HTR-8/SVneo (cell line): ENCODE measurements around the gene DDAH2.
"Not testable (repeated sequence)": the region's sequence is repeated elsewhere in the genome, so short reads cannot be mapped to it uniquely, and the experiment has no call there.

Source experiments
- DNase-seq: peaks from one replicate; pipeline ENCODE4 v3.0.0; 2011; ENCODE audit warnings: low spot score, mixed read lengths; ENCODE audit not compliant: insufficient read length
- FAIRE-seq: peaks from 2 replicates; lab custom pipeline; 2011; peaks lifted over from hg19 to GRCh38; lab: Jason Lieb, UNC

The DDAH2 gene

DNA sequence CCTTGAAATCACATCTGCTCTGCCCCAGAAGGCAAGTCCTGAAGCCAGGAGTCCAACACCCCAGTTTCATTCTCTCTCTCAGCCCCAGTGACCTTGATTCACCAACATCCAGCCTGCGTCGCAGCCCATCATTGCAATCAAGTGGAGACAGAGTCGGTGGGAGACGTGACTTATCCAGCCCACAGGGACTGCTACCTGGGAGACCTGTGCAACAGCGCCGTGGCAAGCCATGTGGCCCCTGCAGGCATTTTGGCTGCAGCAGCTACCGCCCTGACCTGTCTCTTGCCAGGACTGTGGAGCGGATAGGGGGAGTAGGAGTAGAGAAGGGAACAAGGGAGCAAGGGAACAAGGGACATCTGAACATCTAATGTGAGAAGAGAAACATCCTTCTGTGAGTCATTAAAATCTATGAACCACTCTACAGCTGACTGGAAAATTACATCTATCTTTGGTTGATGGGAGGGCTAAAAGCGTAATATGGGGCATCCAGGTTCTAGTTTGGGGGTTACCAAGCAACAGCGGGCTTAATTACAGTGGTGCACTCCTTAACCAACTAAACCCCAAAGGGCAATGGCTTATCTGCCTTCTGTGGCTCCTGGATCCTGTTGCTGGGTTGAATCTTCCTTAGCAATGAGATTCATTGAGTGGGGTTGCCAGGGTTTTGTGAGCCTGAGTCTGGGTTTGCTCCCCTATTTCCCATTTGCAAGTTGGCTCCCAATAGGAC lies 11.4 kb downstream of the DDAH2 start:
- FAIRE-seq (peak; percentile 4), DNase-seq (no peak)

DNA sequence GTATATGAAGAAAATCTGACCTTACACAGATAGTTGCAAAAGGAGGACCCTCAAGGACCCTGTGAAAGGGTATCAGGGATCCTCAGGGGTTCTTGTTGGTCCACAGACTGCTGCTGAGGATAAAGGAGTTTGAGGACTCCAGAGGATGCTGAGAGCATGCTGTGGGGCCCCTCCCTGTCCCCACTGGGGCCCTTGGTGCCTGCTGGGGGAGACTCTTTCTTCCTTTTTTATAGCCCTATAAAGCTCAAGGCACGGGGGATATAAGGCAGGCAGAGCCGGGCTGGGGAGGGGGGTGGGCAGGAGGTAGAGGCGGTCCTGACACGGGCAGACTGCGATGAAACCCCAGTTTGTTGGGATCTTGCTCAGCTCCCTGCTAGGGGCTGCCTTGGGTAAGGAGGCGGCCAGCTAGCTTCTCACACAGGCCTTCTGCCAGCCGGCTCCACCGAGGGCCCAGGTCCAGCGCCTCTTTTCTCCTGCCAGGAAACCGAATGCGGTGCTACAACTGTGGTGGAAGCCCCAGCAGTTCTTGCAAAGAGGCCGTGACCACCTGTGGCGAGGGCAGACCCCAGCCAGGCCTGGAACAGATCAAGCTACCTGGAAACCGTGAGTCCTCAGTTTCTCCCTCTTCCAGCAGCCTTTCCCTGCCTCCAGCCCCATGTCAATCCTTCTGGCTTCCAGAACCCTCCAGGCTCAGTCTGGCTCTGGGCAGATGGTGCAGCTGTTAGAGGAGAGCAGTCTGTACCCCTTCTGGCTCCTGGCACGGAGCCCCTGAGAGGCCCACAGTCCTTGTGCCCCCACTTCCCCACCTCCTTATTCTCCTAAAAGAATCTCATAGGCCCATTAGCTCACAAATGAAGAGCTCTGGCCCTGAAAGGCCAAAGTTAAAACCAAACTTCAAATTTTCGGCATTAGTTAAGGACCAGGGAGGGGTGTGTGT lies 13.8 kb downstream of the DDAH2 start, which contains the start of gene LY6G6D:
Gene LY6G6D, plus strand, starts transcription at position 327 of the 937 bp plus-strand sequence. Its CDS starts 8 bp downstream, at position 335.
- DNase-seq (no peak), FAIRE-seq (no peak)

DNA sequence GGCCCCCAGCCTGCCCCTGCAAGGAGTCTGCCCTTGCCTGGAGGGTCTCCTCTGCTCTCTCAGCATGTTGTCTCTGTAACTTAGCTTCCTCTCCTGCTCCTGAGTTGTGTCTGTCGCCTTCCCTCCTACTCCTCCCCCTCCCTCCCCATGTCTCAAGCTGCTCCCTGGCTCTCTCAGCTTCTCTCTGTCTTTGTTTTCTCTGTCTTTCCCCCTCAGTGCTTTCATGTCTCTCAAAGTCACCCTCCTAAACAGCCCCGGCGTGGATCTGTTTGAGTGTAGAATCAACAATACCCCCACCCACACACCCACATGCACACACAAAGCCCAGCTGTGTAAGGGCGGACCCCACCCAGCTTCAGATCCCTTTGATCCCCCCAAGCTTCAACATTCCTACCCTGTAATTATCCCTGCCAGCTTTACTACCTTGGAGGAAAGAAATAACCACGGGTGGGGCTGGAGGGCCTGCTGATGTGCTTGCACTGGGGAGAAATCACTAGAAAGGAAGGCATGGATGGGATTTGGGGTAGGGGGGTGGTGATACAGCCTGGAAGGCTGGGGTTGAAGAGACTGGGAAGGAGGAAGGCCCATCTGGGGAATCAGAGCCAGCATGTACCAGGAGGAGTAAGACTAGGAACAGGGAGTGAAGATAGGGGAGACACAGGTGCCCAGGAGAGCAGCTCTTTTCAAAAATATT lies 15.0 kb downstream of the DDAH2 start:
- no peak for DNase-seq
- FAIRE-seq = no peak

DNA sequence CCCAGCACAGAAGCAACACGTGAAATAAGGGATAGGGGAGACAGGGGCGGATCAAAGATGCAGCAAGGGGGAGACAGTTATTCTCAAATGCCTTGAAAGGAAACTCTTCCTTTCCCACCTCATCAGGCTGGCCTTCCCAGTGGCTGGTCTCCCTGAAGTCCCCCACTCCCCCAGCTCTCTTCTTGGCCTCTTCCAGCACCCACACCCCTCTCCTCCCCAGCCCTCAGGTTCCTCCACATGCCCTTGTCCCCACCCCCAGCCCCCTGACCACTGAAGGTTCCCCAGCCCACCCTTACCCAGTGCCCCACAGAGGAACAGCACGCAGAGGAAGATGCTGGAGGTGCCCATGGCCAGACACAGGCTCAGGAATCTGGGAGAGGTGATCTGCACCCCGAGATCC lies 15.6 kb downstream of the DDAH2 start:
- no peak for DNase-seq
- no peak for FAIRE-seq

DNA sequence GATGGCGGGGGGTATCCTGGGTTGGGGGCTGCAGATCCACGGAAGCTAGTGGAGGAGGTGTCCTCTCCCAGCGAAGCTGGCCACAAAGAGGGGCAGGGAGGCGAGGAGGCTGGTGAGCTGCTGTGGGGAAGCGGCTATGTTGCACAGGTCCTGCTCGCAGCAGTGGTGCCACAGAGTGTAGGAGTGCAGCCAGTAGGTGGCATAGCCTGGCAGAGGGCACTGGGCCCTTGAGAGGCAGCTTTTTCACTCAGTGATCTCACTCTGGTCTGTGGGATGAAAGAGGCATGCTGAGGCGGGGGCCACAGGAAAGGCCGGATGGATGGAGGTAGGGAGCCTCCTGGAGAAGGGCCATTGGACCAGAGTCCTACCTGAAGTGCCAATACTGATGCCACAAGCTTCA lies 16.8 kb downstream of the DDAH2 start:
- FAIRE-seq = peak; percentile 54
- no peak for DNase-seq

DNA sequence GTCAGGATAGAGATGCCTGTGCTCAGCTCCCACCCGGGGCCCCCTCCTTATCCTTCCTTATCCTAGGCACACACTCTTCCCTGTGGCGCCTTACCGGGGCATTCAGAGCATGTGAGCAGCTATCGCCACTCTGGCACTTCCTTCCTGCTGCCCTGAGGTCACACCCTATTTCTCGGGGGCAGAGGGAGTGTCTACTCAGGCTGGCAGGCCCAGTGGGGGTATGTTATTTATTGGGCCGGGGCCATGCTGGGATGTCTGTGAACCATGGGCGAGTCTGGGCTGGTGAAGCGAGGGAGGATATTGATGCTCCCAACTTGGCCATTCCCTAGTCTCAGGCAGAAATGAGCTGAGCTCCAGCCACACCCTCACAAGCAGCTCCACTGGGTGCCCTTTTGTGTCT lies 17.9 kb downstream of the DDAH2 start:
- FAIRE-seq (no peak), DNase-seq (no peak)

DNA sequence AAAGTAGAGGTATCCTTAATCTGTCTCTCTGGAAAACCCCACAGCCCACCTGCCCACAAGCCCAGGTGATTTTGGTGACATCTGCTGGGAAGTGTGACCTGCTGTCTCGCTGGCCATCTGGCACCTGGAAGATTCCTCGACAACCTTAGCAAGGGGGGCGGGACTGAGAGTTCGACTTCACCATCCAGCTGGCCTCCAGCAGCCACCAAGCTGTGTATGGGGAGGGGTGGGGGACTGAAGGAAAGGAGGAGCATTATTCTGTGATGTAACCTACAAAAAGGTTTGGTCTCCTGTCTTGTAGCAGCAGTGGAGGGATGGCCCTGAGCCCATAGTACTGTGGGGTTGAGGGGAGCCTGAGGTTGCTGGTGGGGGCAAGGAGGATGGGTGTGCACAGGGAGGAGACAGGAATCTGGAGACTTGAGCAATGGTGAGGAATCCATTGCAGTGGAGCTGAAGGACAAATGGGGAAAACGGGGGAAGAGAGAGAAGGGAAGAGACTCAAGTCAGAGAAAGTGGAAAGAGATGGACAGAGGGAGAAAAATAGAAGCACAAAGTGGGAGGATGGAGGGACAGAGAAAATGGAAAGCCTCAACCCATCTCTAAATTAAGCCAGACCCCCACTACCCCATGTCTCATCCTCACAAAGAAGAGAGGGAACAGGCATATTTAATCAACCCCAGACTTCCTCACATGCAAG lies 18.4 kb downstream of the DDAH2 start:
- FAIRE-seq = no peak
- DNase-seq = no peak

DNA sequence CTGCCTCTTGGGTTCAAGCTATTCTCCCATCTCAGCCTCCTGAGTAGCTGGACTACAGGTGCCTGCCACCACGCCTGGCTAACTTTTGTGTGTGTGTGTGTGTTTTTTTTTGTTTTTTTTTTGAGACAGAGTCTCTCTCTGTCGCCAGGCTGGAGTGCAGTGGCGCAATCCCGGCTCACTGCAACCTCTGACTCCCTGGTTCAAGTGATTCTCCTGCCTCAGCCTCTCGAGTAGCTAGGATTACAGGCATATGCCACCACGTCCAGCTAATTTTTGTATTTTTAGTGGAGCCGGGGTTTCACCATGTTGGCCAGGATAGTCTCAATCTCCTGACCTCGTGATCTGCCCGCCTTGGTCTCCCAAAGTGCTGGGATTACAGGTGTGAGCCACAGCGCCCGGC lies 19.9 kb downstream of the DDAH2 start:
- FAIRE-seq, DNase-seq: not testable (repeated sequence)

DNA sequence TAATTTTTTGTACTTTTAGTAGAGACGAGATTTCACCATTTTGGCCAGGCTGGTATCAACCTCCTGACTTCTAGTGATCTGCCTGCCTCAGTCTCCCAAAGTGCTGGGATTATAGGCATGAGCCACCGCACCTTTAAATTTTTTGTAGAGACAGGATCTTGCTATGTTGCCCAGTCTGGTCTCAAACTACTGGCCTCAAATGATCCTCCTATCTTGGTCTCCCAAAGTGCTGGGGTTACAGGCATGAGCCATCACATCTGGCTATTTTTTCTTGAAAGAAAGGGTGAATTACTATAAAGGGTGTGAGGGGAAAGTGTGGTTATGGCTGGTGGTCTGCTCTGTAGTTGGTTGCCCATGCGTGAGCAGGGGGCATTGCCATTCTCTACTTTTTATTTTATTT lies 20.9 kb downstream of the DDAH2 start:
- FAIRE-seq = no peak
- DNase-seq = no peak

DNA sequence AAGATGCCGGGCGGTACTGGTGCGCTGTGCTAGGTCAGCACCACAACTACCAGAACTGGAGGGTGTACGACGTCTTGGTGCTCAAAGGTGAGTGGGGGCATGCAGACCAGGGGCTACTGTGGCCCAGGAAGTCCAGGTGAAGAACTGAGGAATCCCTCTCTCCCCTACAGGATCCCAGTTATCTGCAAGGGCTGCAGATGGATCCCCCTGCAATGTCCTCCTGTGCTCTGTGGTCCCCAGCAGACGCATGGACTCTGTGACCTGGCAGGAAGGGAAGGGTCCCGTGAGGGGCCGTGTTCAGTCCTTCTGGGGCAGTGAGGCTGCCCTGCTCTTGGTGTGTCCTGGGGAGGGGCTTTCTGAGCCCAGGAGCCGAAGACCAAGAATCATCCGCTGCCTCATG lies 21.4 kb downstream of the DDAH2 start:
- no peak for FAIRE-seq
- DNase-seq = no peak

DNA sequence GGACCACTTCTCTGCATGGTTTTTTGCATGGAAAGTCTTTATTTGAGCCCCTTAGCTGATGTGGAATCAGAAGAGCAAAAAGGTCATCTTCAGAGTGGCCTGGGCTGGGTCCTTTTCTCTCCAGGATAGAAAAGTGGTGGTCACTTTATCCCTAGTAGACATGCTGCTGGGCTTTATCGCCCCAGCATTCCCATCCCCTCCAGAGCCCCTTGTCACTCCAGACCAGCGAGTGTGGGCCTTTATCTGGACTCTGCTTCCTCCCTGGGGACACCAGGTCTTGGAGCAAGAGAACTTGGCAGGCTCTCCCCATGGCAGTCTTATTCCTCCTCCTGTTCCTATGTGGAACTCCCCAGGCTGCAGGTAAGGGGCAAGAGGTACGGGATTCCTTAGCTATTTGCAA lies 22.5 kb downstream of the DDAH2 start, which contains the start of gene LY6G6F:
Gene LY6G6F, plus strand, starts transcription at position 268 of the 400 bp plus-strand sequence. Its CDS starts 41 bp downstream, at position 309.
- no peak for DNase-seq
- FAIRE-seq = no peak

DNA sequence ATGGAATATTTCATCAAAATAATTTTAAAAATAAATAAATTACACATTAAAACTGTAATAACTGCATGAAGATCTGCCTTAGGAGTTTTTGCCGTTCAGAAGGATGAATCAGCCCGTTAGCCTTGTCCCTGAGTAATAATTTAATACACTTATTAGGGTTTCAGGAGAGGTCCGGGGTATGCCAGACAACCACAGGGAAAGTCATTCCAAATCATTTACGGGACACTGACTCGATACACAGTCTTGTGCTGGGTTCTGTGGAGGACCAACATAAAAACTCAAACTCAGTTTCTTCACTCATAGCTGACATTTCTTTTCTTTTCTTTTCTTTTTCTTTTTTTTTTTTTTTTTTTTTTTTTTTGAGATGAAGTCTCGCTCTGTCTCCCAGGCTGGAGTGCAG lies 23.2 kb downstream of the DDAH2 start:
- no peak for DNase-seq
- FAIRE-seq = no peak

DNA sequence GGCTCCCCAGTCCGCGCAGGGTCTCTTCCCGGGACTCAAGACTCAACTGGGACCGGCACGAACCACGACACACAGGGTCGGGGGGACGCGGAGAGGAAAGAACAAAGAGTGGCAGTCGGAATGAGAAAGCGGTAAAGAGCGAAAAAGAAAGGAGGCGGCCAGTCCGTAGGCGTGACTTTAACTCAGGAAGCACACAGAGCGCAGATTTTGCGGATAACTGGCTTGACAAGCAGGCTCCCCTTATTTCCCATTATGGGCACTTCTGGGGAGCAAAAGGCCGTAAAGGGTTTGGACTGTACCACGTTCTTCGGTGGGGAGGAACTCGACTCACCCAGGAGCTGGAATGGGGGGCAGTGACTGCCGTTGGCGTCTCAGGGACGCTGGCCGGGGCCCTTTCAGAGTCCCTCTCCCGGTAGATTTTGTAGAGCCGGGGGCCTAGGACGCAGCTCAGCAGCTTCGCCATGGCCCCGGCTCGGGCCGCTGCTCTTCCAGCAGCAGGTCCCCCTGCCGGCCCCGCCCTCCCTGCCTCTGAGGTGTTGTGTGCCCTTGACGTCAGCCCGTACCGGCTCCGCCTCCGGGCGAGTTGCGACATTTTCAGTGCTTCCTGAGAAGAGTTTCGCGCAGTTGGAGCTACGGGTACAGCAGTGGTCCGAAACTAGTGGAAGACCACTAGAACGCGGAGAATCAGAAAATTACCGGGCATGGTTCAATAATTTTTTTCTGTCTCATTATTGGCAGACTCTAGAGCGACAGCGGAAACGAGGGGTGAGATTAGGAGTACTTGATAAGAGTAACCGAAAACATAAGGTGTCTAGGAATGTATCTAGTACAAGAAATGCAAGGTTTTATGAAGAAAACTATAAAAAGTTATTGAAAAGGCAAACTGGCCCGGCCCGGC lies 26.0 kb downstream of the DDAH2 start, which contains the start of gene ABHD16A:
Gene ABHD16A, minus strand, starts transcription at position 506 of the 898 bp plus-strand sequence. Its CDS starts 43 bp downstream, at position 463.
- FAIRE-seq (peak; percentile 98), DNase-seq (peak; percentile 99)

DNA sequence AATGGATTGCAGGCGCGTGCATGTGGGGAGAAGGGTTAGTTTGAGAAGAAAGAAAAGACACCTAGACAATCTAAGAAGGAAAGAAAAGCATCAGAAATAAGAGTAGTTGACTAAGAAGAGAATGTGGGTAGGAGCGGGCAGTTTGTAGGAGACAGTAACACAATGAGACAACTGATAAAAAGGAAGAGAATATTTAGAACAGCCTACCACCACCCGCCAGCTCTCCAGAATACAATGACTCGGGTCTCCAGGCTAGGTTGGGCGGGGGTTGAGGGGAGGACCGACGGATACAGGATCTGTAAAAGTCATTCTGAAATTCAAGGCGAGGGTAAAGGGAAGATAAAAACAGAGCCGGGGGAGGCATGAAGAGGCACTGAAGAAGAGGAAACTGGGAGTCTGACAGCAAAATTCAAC lies 26.7 kb downstream of the DDAH2 start:
- FAIRE-seq (no peak), DNase-seq (no peak)

DNA sequence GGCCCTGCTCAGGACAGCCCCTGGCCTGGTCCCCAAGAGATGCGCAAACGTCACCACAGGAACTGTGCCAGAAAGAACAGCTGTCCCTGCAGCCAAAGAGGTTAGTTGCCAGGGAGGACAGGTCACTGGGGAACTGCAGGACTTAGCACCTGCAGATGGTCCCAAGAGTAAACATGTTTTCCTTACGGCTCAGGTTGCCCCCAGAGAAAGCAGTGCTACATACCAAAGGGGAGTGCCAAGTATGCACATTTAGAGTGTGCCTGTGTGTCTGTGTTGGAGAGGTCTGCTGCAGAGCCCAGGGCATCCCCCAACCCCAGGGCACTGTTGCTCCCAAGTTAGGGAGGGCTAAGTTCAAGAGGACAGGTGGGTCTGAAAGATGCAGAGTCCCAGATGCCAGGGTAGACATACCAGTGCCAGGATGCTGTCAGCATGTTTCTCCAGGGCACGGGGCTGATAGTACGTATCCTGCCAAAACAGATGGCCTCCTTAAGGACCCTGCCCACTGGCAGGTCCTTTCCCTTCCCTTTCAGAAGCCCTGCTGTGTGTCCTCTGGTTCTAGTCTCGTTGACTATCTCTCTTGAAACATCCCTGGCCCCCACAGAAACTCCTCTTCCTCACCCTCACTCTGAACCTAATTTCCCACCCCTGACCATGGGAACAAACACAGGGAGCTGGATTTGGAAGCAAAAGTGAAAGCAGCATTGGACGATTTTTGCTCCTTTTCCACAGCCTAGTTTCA lies 27.3 kb downstream of the DDAH2 start:
- DNase-seq = no peak
- FAIRE-seq = no peak

DNA sequence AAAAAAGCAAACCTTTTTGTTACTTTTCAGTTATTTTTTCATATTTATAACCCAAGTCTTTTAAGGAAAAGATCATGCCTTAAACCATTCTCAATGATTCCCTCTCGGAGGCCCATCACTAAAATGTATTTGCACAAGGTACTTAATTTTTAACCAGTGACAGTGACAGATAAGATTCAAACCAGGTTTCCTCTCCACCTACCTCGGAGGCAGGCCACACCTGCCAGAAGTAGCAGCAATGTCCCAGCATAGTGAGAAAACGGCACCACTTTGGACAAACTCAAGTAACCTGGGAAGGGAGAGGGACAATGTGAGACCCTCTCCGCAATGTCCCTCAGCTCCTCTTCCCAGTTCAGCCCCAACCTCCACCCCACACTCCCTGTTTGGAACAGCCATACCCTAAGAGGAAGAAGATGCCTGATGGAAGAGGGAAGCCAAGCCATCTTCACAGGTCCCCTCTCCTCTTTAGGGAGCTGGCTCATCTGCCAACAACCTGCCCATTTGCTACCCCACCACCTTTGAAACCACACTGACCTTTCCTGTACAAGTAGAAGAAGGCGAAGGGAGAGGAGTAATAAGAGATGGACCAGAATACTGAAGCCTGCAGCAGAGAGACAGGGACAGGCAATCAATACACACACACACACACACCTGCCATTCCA lies 28.2 kb downstream of the DDAH2 start:
- DNase-seq = no peak
- no peak for FAIRE-seq

DNA sequence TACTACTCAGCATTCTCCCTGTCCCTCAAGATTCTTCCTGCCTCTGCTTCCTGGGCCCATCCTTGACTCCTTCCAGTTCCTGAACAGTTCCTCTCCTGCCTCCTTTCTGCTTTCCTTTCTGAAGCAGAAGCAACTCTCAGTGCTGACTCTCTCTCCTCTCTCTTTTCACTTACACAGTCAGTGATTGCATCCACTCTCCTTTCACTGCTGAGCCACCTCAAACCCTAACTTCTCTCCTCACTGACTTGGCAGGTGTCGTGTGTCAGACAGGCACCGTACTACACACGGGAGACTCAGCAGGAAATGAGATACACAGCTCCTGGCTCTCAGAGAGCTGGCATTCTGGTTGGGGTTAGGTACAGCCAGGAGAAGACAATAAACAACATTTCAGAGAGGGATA lies 31.5 kb downstream of the DDAH2 start:
- DNase-seq (no peak), FAIRE-seq (no peak)

DNA sequence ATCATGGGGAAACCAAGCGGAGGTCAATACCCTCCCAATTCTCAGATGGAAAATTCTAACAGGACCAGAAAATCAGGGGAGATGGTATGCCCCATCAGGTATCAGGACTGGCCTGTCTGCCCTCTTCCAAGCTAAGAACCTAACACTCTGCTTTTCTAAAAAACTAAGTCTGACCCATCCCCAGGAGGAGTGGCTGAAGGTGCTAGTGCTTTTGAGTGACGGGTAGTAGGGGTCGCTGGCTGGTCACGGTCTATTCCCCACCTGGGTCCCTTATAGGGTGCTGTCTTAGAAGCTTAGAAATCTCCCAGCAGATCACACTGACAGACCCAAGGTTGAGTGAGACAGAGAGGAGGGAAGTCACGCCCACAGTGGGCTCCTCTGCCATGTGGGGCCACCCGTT lies 35.6 kb downstream of the DDAH2 start:
- FAIRE-seq (no peak), DNase-seq (no peak)
